ENCODE measurements around the gene PROK1. TPM values are rescaled to one million over a fixed set of nuclear protein-coding genes. Genes with fewer than 3 reads are reported as not detected.

PROK1 gene
- total RNA-seq, 2 donors from 2014 or later, result 0.20 TPM; not detected in 1

GRCh38 chr1:110482662-110483307 is 31.8 kb downstream of the PROK1 start:
- DNase-seq, result peak; percentile 77
- H3K27ac Mint-ChIP-seq, result no peak overlapping the region
- H3K27me3 Mint-ChIP-seq (ENCODE audit: insufficient read depth), result peaks cover 31% of the 10 kb centered on the region

GRCh38 chr1:110483308-110483685 is 32.3 kb downstream of the PROK1 start:
- H3K36me3 ChIP-seq (ENCODE audit: control insufficient read depth, insufficient read depth, low read length), result no peaks in the 10 kb centered on the region
- Mint-ChIP-seq H3K4me1 (peaks cover 46% of the 10 kb centered on the region), H3K27ac (no peak overlapping the region), H3K36me3 (ENCODE audit: low read depth) (no peaks in the 10 kb centered on the region), H3K27me3 (ENCODE audit: insufficient read depth) (peaks cover 31% of the 10 kb centered on the region), H3K9me3 (no peaks in the 10 kb centered on the region), H3K4me3 (no peak overlapping the region)
- no peak overlapping the region for H3K9ac ChIP-seq (ENCODE audit: extremely low read depth, low read length, poor library complexity, severe bottlenecking)
- no peak overlapping the region for H3K27ac ChIP-seq (ENCODE audit: low read depth, low read length)
- no peak overlapping the region for H3K4me3 ChIP-seq (ENCODE audit: low read length)
- no peaks in the 10 kb centered on the region for H3K9me3 ChIP-seq (ENCODE audit: control insufficient read depth, low read length)
- WGBS, 2 experiments (ENCODE audit: insufficient coverage in 1 of 2, insufficient read length in 1 of 2), result 91 to 97% methylated on average over 6 to 9 of the region's 9 CpGs
- peak; percentile 7 for TF ChIP-seq CTCF (conservative IDR thresholded peaks at IDR 0.05)
- DNase-seq, result no peak
- peaks cover 19% of the 10 kb centered on the region for H3K27me3 ChIP-seq (ENCODE audit: control insufficient read depth, insufficient read depth, low read length, poor library complexity, severe bottlenecking)
- peaks cover 14% of the 10 kb centered on the region for H3K4me1 ChIP-seq (ENCODE audit: control insufficient read depth, insufficient read depth, low read length)

More at GRCh38 chr1:110482662-110483307, 31.8 kb downstream of the PROK1 start:
- H3K9me3 Mint-ChIP-seq, result no peaks in the 10 kb centered on the region
- Histone ChIP-seq H3K27me3 (ENCODE audit: control insufficient read depth, insufficient read depth, low read length, poor library complexity, severe bottlenecking) (peaks cover 19% of the 10 kb centered on the region), H3K36me3 (ENCODE audit: control insufficient read depth, insufficient read depth, low read length) (no peaks in the 10 kb centered on the region), H3K27ac (ENCODE audit: low read depth, low read length) (no peak overlapping the region), H3K9me3 (ENCODE audit: control insufficient read depth, low read length) (no peaks in the 10 kb centered on the region), H3K9ac (ENCODE audit: extremely low read depth, low read length, poor library complexity, severe bottlenecking) (no peak overlapping the region), H3K4me1 (ENCODE audit: control insufficient read depth, insufficient read depth, low read length) (peaks cover 14% of the 10 kb centered on the region), H3K4me3 (ENCODE audit: low read length) (no peak overlapping the region)
- peaks cover 46% of the 10 kb centered on the region for H3K4me1 Mint-ChIP-seq
- peak; percentile 47 for TF ChIP-seq CTCF (conservative IDR thresholded peaks at IDR 0.05)
- WGBS, 2 experiments (ENCODE audit: insufficient coverage in 1 of 2, insufficient read length in 1 of 2), result 61 to 68% methylated on average over 9 to 18 of the region's 18 CpGs
- no peaks in the 10 kb centered on the region for H3K36me3 Mint-ChIP-seq (ENCODE audit: low read depth)
- H3K4me3 Mint-ChIP-seq, result no peak overlapping the region

- peaks cover 7% of the 10 kb centered on the region for H3K4me1 ChIP-seq (ENCODE audit: control insufficient read depth, insufficient read depth, low read length)
- no peaks in the 10 kb centered on the region for H3K9me3 Mint-ChIP-seq
Measured at GRCh38 chr1:110484801-110485200, 33.9 kb downstream of the PROK1 start.

More at GRCh38 chr1:110484801-110485200, 33.9 kb downstream of the PROK1 start:
- Mint-ChIP-seq H3K27me3 (ENCODE audit: insufficient read depth) (peaks cover 26% of the 10 kb centered on the region), H3K4me3 (no peak overlapping the region), H3K4me1 (peaks cover 32% of the 10 kb centered on the region), H3K36me3 (ENCODE audit: low read depth) (no peaks in the 10 kb centered on the region), H3K27ac (no peak overlapping the region)
- Histone ChIP-seq H3K4me3 (ENCODE audit: low read length) (no peak overlapping the region), H3K27me3 (ENCODE audit: control insufficient read depth, insufficient read depth, low read length, poor library complexity, severe bottlenecking) (peaks cover 19% of the 10 kb centered on the region), H3K27ac (ENCODE audit: low read depth, low read length) (no peak overlapping the region), H3K9me3 (ENCODE audit: control insufficient read depth, low read length) (no peaks in the 10 kb centered on the region), H3K36me3 (ENCODE audit: control insufficient read depth, insufficient read depth, low read length) (no peaks in the 10 kb centered on the region), H3K9ac (ENCODE audit: extremely low read depth, low read length, poor library complexity, severe bottlenecking) (no peak overlapping the region)
- 93 to 98% methylated on average over 10 to 12 of the region's 12 CpGs for WGBS, 2 experiments (ENCODE audit: insufficient coverage in 1 of 2, insufficient read length in 1 of 2)
- no peak for TF ChIP-seq CTCF (conservative IDR thresholded peaks at IDR 0.05)
- DNase-seq, result no peak
